ENCODE results near the gene NRSN2. TPM values are rescaled to one million over a fixed set of nuclear protein-coding genes. Genes with fewer than 3 reads are reported as not detected.

NRSN2 gene
- total and polyA plus RNA-seq, 2 of the 4 experiments (the other 2 are of a cell fraction): 9.9 to 101 TPM

DNA sequence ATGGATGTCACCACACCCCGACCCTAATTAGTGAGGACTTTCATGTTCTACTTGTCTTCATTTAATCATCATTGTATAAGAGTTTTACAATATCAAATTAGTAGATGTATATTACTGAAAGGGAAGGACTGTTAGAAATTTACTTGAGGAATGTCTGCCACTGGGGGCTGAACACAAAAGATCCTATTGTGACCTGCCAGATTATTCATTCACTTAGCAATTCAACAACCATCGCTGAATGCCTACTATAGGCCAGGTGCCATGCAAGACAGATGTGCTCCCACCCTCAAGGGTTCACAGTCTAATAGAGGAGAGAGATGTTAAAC lies 53.2 kb downstream of the NRSN2 start:
- BruUV-seq (replicated peaks): no TSS peak
- Histone ChIP-seq H3K56ac (ENCODE audit: extremely low read depth, insufficient read depth, low read length) (no peak overlapping the region), H2BK15ac (ENCODE audit: low read depth, low read length) (no peak overlapping the region), H3K9me3 (ENCODE audit: control insufficient read depth, insufficient read depth, low read length) (0 out of 2 replicates have a peak, but pooled peaks cover 3% of the 10 kb centered on the region), H2BK5ac (ENCODE audit: low read depth, low read length, poor library complexity, severe bottlenecking) (no peak overlapping the region), H3K9me1 (ENCODE audit: insufficient read depth, low read length) (peaks cover 9% of the 10 kb centered on the region; the same call in 1 of the 2 replicates), H2BK120ac (ENCODE audit: low read depth, low read length) (no peak overlapping the region), H2AK5ac (ENCODE audit: low read depth, low read length) (no peak overlapping the region), H3K79me1 (ENCODE audit: low read depth in 1 of 2, low read length in 2 of 2) (peaks cover 0 to 4% of the 10 kb centered on the region in 2 experiments; a peak in 1 of 4 replicates), H4K91ac (ENCODE audit: insufficient read depth, low read depth, low read length) (no peak overlapping the region), H3K27me3 (ENCODE audit: control insufficient read depth, insufficient read depth, low read length) (no peaks in the 10 kb centered on the region), H3K4ac (ENCODE audit: low read depth, low read length) (no peak overlapping the region), H3K36me3 (ENCODE audit: control insufficient read depth, insufficient read depth, low read length) (peaks cover 28% of the 10 kb centered on the region), H4K5ac (ENCODE audit: low read depth, low read length) (no peak overlapping the region), H3K4me2 (ENCODE audit: low read depth, low read length) (no peak overlapping the region), H2AK9ac (replicated peaks; ENCODE audit: low read depth, low read length, poor library complexity) (no peak overlapping the region), H3K23ac (ENCODE audit: low read depth, low read length) (no peak overlapping the region), H3K14ac (replicated peaks; ENCODE audit: low read depth, low read length) (no peak overlapping the region), H2AFZ (replicated peaks; ENCODE audit: low read length, poor library complexity) (no peak overlapping the region), H2BK20ac (ENCODE audit: low read depth, low read length) (no peak overlapping the region), H3K9ac (ENCODE audit: low read depth, low read length) (no peak overlapping the region), H3K4me1 (ENCODE audit: control insufficient read depth, insufficient read depth, low read length) (peaks cover 4% of the 10 kb centered on the region; the same call in 1 of the 2 replicates), H3K4me3 (ENCODE audit: insufficient read depth, low read depth, low read length) (no peak overlapping the region), H4K20me1 (ENCODE audit: insufficient read depth, low read length) (peaks cover 17% of the 10 kb centered on the region; the same call in 1 of the 2 replicates), H3K27ac (ENCODE audit: insufficient read depth, low read length) (no peak overlapping the region), H3K18ac (ENCODE audit: low read depth, low read length) (no peak overlapping the region), H4K8ac (ENCODE audit: low read depth in 2 of 2, low read length in 2 of 2) (no peak overlapping the region)
- in situ Hi-C loops (cut with MboI; ENCODE audit: low sequenced_read_pairs) (no loop called here), intact Hi-C loops (cut with micrococcal nuclease) (no loop called here), dilution Hi-C loops (cut with HindIII; ENCODE audit: low sequenced_read_pairs, unreplicated experiment) (no loop called here)
- CTCF ChIA-PET: no interaction called here
- DNase-seq: no peak
- no peak for ATAC-seq (ENCODE audit: low read depth)
- POLR2A ChIA-PET (ENCODE audit: unreplicated experiment): no interaction called here
- no CpG with 5 or more reads among the region's 2 CpGs for WGBS, 2 experiments (ENCODE audit: extremely low coverage in 2 of 2, insufficient read length in 1 of 2)
- no peak for TF ChIP-seq RCOR1 (IDR thresholded peaks at IDR 0.05; ENCODE audit: insufficient replicate concordance, low read length)
- no peak for TF ChIP-seq BHLHE40 (IDR thresholded peaks at IDR 0.05; ENCODE audit: low read depth, low read length)

Data from IMR-90 (cell line).